Measurements from ENCODE around the gene ITGAE. TPM values are rescaled to one million over a fixed set of nuclear protein-coding genes. Genes with fewer than 3 reads are reported as not detected.
"Not testable (repeated sequence)": the region's sequence is repeated elsewhere in the genome, so short reads cannot be mapped to it uniquely, and the experiment has no call there.

ITGAE gene
- total RNA-seq, 4 donors from 2014 or later = 16.1 to 29.5 (median 21.4) TPM

GRCh38 chr17:3735515-3735914 is 65.5 kb downstream of the ITGAE start:
- Histone ChIP-seq H3K27ac (replicated peaks in 1 of 4) (no peak overlapping the region), H3K27me3 (no peaks in the 10 kb centered on the region), H3K36me3 (no peaks in the 10 kb centered on the region), H3K4me3 (no peak overlapping the region), H3K9me3 (no peaks in the 10 kb centered on the region), H3K4me1 (peaks cover 9 to 21% (median 19%) of the 10 kb centered on the region in 4 donors)
- DNase-seq (ENCODE audit: extremely low spot score) = no peak
- TF ChIP-seq POLR2A (IDR thresholded peaks at IDR 0.05; ENCODE audit: low read depth) = no peak
- no peak for TF ChIP-seq POLR2AphosphoS5 (IDR thresholded peaks at IDR 0.05)
- TF ChIP-seq CTCF (IDR thresholded peaks at IDR 0.05) = no peak
- TF ChIP-seq EP300 (IDR thresholded peaks at IDR 0.05) = no peak
- WGBS = 87% methylated on average over 8 of the region's 8 CpGs
- intact Hi-C loops (cut with DNase I) = loop anchor here (5.0 kb wide), 3 partner anchors 67 to 107 kb away; partner anchors contain the start of gene ITGAE

- DNase-seq (ENCODE audit: extremely low spot score); H3K9me3 ChIP-seq; H3K27me3 ChIP-seq; H3K27ac ChIP-seq (replicated peaks in 1 of 4); H3K4me3 ChIP-seq; H3K36me3 ChIP-seq: not testable (repeated sequence)
- H3K4me1 ChIP-seq = peaks cover 9 to 21% (median 19%) of the 10 kb centered on the region in 4 donors
- intact Hi-C loops (cut with DNase I) = loop anchor here (5.0 kb wide), 3 partner anchors 67 to 107 kb away; partner anchors contain the start of gene ITGAE
- WGBS = 90% methylated on average over 10 of the region's 10 CpGs
Measured at GRCh38 chr17:3734911-3735276, 66.1 kb downstream of the ITGAE start.

GRCh38 chr17:3732210-3732621 is 68.8 kb downstream of the ITGAE start:
- intact Hi-C loops (cut with DNase I) = no loop called here
- H3K4me1 ChIP-seq = peaks cover 0 to 2% (median under 1%) of the 10 kb centered on the region in 4 donors
- no peak overlapping the region for H3K27ac ChIP-seq (replicated peaks in 1 of 4)
- TF ChIP-seq POLR2A (IDR thresholded peaks at IDR 0.05; ENCODE audit: low read depth) (no peak), POLR2AphosphoS5 (IDR thresholded peaks at IDR 0.05) (no peak), EP300 (IDR thresholded peaks at IDR 0.05) (no peak), CTCF (IDR thresholded peaks at IDR 0.05) (no peak)
- no peak for DNase-seq (ENCODE audit: extremely low spot score)
- H3K36me3 ChIP-seq = no peaks in the 10 kb centered on the region
- no peak overlapping the region for H3K4me3 ChIP-seq
- WGBS = 58% methylated on average over 7 of the region's 9 CpGs
- no peaks in the 10 kb centered on the region for H3K9me3 ChIP-seq
- H3K27me3 ChIP-seq = no peaks in the 10 kb centered on the region

- Histone ChIP-seq H3K36me3 (no peaks in the 10 kb centered on the region), H3K9me3 (no peaks in the 10 kb centered on the region), H3K27ac (replicated peaks in 1 of 4) (no peak overlapping the region), H3K27me3 (no peaks in the 10 kb centered on the region), H3K4me3 (no peak overlapping the region), H3K4me1 (no peaks in the 10 kb centered on the region)
- no peak for DNase-seq (ENCODE audit: extremely low spot score)
- intact Hi-C loops (cut with DNase I) = no loop called here
- WGBS = 46% methylated on average over 8 of the region's 9 CpGs
- TF ChIP-seq EP300 (IDR thresholded peaks at IDR 0.05) (no peak), POLR2AphosphoS5 (IDR thresholded peaks at IDR 0.05) (no peak), POLR2A (IDR thresholded peaks at IDR 0.05; ENCODE audit: low read depth) (no peak), CTCF (IDR thresholded peaks at IDR 0.05) (no peak)
Measured at GRCh38 chr17:3730881-3731429, 70.0 kb downstream of the ITGAE start.

GRCh38 chr17:3729881-3730280 is 71.1 kb downstream of the ITGAE start:
- WGBS = 91% methylated on average over 6 of the region's 6 CpGs
- no peaks in the 10 kb centered on the region for H3K9me3 ChIP-seq
- no peaks in the 10 kb centered on the region for H3K36me3 ChIP-seq
- H3K4me1 ChIP-seq = no peaks in the 10 kb centered on the region
- H3K27ac ChIP-seq (replicated peaks in 1 of 4) = no peak overlapping the region
- intact Hi-C loops (cut with DNase I) = no loop called here
- H3K27me3 ChIP-seq = no peaks in the 10 kb centered on the region
- H3K4me3 ChIP-seq = no peak overlapping the region
- TF ChIP-seq EP300 (IDR thresholded peaks at IDR 0.05) = no peak
- TF ChIP-seq POLR2AphosphoS5 (IDR thresholded peaks at IDR 0.05) = no peak
- no peak for DNase-seq (ENCODE audit: extremely low spot score)

GRCh38 chr17:3728099-3728498 is 72.9 kb downstream of the ITGAE start:
- intact Hi-C loops (cut with DNase I); H3K4me3 ChIP-seq; DNase-seq (ENCODE audit: extremely low spot score); H3K27ac ChIP-seq (replicated peaks in 1 of 4); H3K27me3 ChIP-seq; H3K9me3 ChIP-seq; H3K36me3 ChIP-seq: not testable (repeated sequence)
- WGBS = 100% methylated on average over 3 of the region's 3 CpGs
- peaks cover 6 to 11% (median 9%) of the 10 kb centered on the region in 4 donors for H3K4me1 ChIP-seq

All from esophagus muscularis mucosa (tissue), 4 donors.